Activated CD8-positive, alpha-beta memory T cell treated with anti-CD3 and anti-CD28 coated beads, Interleukin-2, amount 50 U/mL, for 4 hours (primary cell): ENCODE results near the gene VSIG8.

ENCODE experiments used
- DNase-seq: peaks from one replicate; pipeline ENCODE4 v3.0.0-alpha.2; 2020

VSIG8 gene

DNA sequence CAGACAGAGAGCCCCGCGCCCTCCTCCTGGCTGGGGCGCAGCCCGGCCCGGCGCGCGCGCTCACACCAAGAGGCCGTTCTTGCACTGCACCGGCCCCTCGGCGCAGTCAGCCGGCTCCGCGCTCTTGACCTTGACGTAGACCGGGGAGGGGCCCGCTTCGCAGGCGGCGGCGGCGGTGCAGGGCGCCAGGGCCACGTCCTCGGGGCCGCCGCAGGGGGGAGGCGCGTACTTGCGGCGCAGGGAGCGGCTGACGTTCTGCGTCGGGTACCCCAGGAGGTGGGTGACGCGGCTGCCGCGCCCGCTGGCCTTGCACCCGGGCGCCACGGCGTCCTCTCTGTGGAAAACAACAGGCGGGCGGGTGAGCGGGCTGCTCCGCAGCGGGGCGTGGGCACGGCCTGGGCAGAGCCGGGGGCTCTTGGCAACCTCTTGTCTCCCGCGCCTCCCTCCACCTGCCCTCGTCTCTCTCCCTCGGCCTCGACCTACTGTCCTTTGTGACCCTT is 7.7 kb downstream of the VSIG8 start:
- DNase-seq, result peak; percentile 78

GRCh38 chr1:159854116-159854692 is 8.3 kb downstream of the VSIG8 start:
- peak; percentile 23 for DNase-seq

DNA sequence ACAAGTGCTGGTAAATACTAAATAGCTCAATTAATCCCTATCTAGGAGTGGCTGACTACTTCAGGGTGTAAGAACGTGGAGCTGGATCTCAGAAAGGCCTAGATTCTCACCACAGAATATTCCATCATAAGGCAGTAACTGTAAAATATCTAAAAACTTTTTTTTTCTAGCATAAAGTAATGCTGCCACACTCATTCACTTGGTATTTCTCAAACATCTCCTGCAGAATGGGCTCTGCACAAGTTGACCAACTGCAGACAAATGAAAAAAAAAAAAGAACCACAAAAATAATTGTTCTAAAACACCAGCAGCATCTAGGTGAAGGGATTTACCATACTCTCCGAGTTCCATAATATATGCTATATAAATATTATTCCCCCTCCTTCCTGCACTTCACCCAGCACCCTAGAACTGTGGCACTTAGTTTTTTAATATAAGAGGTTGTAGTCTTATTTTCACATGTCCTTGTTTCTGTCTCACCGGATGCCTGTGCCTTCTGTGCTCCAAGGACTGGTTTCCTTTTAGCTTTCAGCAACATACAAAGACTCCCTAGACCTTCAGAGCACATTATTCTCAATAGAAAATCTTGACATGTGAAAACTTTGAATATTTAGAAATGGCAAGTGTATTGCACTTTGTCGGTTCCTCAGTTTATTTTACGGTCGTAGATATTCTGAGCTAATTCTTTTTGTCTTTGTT is 8.9 kb downstream of the VSIG8 start:
- no peak for DNase-seq

DNA sequence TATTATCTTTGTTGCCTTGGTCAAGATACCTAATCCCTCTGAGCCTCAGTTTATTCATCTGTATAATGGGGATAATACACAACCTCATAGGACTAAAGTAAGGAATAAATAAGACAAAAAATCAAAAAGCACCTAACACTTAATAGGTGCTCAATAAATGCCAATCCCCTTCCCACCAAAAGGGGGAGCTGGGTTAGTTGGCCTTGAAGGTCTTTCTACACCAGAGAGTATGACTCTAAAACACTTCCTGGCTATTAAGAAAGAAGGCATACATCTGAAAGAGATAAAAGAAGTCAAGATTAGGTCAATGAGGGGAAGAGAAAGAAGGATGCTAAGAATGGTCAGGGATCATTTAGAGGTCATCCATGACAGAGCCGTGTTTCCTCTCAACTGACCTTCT is 11.1 kb downstream of the VSIG8 start:
- DNase-seq, result no peak

DNA sequence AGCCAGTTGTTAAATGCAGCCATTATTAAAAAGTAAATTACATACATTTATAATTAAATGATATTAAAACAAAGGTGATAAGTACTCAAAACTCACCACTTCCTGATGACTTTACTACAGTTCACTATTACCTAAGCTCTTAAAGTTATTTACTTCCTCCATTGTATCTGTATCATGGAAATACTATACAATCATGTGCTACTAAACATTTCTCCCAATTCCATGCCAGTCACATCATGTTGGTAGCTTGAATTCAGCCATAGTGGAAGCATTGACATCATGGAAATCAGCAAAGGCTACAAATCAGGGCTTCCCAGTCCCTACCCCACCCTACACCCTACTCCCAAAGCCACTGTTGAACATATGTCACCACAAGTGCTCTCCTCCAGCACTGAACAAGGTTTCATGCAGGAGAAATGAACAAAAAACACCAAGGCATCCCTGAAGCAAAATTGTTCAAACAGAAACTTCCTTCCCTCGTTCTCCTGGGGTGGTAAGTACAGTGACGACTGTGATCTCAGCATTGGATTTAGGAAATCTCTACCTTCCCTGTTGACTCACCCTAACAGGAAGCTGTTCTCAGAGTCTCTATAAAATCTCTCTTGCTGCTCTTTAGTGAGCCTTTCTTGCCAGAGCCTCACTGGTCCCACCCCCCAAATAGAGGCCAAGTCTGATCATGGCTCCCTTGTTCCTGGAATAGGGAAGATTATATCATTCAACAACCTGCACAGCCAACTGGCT is 12.7 kb downstream of the VSIG8 start:
- DNase-seq, result no peak

DNA sequence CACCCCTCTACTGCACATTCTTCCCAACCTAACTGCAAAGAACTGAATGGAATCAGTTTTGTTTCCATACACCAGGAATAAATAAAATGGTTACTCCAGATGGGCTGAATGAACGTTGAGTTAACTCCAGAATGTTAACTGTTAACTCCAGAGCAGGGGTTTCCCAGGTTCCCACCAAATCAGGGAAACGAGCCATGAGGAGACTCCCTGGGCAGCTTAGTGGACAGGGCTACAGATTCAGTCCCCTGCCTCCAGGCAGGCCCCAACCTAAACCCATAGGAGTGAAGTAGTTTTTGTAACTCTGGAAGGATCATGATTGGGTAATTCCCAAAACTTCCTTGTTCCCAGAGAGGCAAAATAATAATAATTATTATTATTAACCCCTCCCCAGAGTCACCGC is 14.1 kb downstream of the VSIG8 start:
- no peak for DNase-seq

- no peak for DNase-seq
Measured at GRCh38 chr1:159847231-159847630, 15.2 kb downstream of the VSIG8 start.

- no peak for DNase-seq
Measured at GRCh38 chr1:159845751-159846629, 16.5 kb downstream of the VSIG8 start.

GRCh38 chr1:159843459-159843858 is 19.0 kb downstream of the VSIG8 start:
- DNase-seq, result no peak

DNA sequence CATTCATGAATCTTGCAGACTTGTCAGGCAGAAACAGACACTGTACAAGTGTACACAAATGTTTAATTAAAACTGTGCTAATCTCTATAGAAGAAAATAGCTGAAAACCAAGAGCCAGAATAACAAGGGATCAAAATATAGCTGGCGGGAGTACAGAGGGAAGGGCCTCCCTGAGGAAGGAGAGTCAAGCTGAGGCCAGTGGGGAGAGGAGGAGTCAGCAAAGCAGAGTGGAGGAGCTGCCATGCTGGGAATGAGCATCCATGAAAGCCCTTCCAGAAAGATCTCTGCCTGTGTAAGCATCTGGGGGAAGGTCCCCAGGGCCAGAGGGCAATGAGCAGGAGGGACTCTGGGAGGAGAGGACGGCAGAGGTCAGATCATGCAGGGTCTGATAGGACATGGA is 20.7 kb downstream of the VSIG8 start:
- no peak for DNase-seq

DNA sequence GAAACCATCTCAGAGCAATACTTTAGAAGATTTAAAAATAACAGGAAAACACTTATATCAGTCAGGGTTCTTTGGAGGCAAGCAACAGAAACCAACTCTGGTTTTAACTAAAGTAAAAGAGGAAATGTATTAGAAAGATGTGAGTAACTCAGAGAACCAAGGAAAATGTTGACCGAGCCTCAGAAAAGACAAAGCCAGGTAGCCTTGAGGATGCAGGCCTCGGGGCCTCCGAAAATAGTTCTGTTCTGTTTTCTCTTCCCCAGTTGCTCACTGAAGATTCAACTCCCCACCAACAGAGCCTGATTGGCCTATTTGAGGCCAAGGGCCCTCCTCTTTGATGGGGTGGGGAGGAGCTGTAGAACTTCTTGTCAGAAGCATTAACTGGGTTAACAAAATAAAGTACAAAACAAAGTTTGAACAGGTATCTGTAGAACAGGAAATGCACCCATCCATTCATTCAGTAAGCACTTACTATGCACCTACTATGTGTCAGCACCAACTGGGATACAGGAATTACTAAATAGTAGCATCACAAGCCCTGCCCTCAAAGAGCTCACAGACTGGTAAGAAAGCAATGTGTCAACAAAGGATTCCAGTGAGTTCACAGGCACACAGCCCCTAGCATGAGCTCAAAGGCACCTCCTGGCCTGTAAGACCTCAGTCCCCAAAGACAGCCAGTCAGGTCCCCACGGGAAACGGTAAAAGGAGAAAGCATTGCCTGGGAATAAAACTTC is 23.2 kb downstream of the VSIG8 start:
- DNase-seq, result no peak

GRCh38 chr1:159838715-159839114 is 23.7 kb downstream of the VSIG8 start:
- DNase-seq, result no peak

DNA sequence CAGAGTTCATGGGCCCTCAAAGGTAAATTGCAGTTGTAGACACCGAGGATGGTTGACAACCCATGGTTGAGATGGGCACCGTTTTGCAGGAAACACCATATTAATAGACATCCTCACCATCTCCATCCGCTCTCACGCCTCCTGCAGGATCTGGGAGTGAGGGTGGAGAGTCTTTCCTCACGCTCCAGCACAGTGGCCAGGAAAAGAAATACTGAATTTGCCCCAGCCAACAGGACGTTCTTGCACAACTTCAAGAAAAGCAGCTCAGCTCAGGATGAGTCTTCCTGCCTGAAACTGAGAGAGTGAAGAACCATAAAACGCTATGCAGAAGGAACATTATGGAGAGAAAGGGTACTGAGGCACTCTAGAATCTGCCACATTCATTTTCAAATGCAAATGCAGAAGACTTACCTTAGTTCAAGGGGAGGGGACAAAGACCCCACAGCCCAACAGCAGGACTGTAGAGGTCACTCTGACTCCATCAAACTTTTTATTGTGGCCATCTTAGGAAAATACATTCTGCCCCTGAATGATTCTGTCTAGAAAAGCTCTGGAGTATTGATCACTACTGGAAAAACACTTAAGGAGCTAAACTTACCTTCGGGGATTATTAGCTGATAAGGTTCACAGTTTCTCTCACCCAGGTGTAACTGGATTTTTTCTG is 26.5 kb downstream of the VSIG8 start:
- DNase-seq, result no peak

DNA sequence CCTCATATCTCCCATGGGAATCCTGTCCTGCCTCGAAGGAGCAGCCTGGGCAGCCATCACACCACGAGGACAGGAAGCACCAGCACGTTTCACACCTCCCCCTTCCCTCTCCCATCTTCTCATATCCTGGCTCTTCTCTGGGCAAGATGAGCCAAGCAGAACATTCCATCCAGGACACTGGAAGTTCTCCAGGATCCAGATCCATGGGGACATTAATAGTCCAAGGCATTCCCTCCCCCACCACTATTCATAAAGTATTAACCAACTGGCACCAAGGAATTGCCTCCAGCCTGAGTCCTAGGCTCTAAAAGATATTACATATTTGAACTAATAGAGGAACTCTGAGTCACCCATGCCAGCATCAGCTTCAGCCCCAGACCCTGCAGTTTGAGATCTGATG is 27.1 kb downstream of the VSIG8 start:
- DNase-seq, result no peak

DNA sequence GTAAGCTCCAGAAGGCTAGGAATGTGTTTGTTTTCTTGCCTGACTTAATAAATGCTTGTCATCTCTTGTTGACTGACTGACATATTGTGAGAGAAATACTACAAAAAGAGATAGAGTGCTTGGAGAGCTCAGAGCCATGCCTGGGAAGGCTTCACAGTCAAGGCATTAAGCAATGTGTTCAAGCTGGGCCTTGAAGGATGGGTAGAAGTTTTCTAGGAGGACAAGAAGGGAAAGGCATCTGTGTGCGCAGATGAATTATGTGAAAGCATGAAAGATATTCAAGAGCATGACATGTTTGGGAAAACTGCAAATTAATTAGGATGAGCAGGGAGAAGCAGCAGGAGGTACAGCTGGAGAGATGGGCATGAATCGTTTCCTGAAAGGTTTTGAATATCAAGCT is 30.1 kb downstream of the VSIG8 start:
- no peak for DNase-seq

DNA sequence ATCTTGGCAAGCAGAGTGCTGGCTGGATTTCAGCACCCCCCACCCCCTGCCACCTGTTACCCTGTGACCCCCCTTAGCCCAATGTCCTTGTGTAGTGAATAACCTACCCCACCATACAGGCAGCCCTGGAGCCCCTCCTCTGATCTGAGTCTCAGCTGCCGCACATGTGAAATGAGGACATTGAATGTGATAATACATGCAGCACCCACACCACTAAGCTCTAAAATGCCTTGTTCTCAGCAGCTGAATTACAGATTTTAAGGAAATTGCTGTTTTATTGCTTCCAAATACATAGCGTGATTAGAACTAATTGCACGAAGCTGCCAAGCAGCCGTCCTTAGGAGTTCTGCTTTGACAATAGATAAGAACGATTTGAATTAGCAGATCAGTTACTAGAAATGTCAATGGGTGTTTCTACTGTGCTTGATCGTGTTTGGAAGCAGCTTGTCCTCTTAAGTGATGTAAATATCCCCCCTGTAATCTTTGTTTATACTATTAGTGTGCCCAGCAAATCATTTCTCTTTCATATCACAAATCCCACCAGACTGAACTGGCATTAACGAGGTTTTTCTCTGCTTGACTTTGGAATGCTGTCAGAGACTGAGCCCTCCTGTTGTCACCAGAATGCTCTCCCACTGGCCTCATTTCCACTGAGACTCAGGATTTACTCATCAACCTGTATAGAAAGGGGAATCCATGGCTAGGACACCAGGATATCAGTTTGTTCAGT is 30.9 kb downstream of the VSIG8 start:
- DNase-seq, result no peak

DNA sequence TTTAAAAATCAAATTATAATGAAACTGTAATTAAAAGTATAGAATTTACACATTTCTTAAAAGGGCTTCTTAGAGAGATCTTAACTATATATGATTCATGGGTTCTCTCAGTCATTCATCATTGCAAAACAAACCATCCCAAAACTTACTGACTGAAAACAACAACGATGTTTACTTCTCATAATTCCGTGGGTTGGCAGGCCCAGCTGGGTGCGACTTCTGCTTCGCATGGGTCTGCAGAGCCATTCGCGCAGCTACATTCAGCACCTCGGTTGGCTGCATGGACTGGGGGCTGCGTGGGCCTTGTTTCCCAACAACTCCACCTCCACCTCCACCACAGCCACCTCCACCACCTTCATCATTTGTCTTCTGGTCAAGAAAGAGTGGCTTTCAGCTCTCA is 31.7 kb downstream of the VSIG8 start:
- DNase-seq, result no peak

DNA sequence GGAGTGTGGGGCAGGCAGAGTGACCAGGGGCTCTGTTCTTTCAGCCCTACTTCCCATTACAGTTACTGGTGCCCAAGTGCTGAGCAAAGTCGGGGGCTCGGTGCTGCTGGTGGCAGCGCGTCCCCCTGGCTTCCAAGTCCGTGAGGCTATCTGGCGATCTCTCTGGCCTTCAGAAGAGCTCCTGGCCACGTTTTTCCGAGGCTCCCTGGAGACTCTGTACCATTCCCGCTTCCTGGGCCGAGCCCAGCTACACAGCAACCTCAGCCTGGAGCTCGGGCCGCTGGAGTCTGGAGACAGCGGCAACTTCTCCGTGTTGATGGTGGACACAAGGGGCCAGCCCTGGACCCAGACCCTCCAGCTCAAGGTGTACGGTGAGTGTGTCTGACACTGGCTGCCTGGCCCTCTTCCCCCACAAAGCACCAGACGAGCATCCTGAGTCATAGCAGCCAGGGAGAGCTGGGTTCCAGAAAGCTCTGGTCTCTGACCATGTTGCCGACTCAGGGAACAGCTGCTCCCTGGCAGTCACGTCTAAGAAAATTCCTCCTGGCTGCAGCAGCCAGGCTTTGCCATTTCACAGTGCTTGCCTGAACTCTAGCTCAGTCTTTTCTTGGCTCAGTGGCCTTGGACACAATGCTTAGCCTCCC is 32.5 kb downstream of the VSIG8 start:
- DNase-seq, result no peak

GRCh38 chr1:159829273-159829634 is 33.2 kb downstream of the VSIG8 start:
- DNase-seq, result no peak

DNA sequence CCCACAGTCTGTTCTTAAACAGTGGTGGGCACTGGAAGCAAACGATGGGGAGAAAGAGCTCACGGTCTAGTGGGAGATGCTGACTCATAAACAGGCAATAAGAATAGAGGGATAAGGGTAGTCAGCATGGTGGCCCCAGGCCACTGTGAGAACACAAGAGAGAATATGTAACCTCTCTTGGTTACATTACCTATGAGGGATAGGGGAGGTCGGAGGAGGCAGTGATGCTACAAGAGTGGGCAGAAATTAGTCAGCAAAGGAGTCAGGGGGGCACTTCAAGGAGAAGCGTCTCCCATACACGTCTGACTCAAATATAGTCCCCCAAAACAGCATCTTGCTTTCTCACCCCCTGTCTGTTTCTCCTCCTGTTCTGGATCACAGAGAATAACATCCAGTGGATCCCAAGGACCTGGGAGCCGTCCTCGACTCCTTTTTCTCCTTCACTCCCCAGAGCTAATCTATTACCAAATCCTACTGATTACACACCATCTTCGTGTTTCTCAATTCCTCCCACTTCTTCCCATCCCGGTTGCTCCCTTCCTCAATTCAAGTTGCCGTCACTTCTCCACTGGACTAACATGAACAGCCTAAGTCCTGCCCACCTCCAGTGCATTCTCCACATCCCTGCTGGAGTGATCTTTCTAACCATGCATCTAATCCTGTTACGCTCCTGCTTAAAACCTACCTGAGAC is 33.7 kb downstream of the VSIG8 start:
- no peak for DNase-seq
